Panc1 (cell line): ENCODE measurements around the gene KRTCAP2. TPM values are rescaled to one million over a fixed set of nuclear protein-coding genes. Genes with fewer than 3 reads are reported as not detected.

Source experiments
- ATAC-seq: fragments of 200-7000 bp; cut with Tn5 transposase; 2 replicates; pipeline ENCODE4 v1.9.1; 2020; ENCODE audit warnings: mild to moderate bottlenecking, moderate library complexity
- BruUV-seq: library from RNA; stranded (reverse); fragments of 400-500 nt; replicated peaks from 2 replicates; lab custom pipeline; 2021; lab: Mats Ljungman, UMichigan
- CTCF ChIA-PET: fragments of 300-600 bp; sonication (Branson Sonifier 250); formaldehyde crosslinking; loops from one replicate; lab custom pipeline; 2022; ENCODE audit warnings: antibody characterized with exemption; lab: Charles Lee
- POLR2A ChIA-PET: fragments of 300-600 bp; sonication (Branson Sonifier 250); formaldehyde crosslinking; loops from one replicate; lab custom pipeline; 2022; ENCODE audit warnings: antibody characterized with exemption; lab: Charles Lee
- DNase-seq: peaks from one replicate; pipeline ENCODE4 v3.0.0-alpha.2; 2010; ENCODE audit warnings: low read depth, low spot score
- H3K27ac ChIP-seq: 2 replicates; pipeline ENCODE4 v1.5.1; 2011; ENCODE audit warnings: mild to moderate bottlenecking, low read length, inconsistent platforms
- H3K27me3 ChIP-seq: fragments of 200-500 bp; sonication (Bioruptor generic); 2 replicates; pipeline ENCODE4 v1.6.0; 2014; ENCODE audit warnings: low read length, inconsistent platforms; ENCODE audit not compliant: control insufficient read depth, insufficient read depth
- H3K36me3 ChIP-seq: fragments of 200-500 bp; sonication (Bioruptor generic); 2 replicates; pipeline ENCODE4 v1.5.1; 2014; ENCODE audit warnings: inconsistent platforms, mild to moderate bottlenecking, low read length, moderate library complexity; ENCODE audit not compliant: control insufficient read depth, insufficient read depth
- H3K4me1 ChIP-seq: 2 replicates; pipeline ENCODE4 v1.5.1; 2011; ENCODE audit warnings: inconsistent platforms, mild to moderate bottlenecking, low read length, moderate library complexity; ENCODE audit not compliant: control insufficient read depth, insufficient read depth
- H3K4me3 ChIP-seq, 2 experiments: 2 replicates each; pipeline ENCODE4 v1.5.1; 2011 to 2012; ENCODE audit warnings: low read depth in 2 of 2, low read length in 2 of 2, mild to moderate bottlenecking in 2 of 2, inconsistent platforms in 1 of 2, moderate library complexity in 1 of 2
- H3K9me3 ChIP-seq: fragments of 200-500 bp; sonication (Bioruptor generic); 2 replicates; pipeline ENCODE4 v1.5.1; 2014; ENCODE audit warnings: low read depth, mild to moderate bottlenecking, inconsistent platforms, low read length, moderate library complexity; ENCODE audit not compliant: control insufficient read depth, insufficient read depth
- POLR2AphosphoS5 ChIP-seq: IDR thresholded peaks from 2 replicates; pipeline ENCODE4 v1.6.1; 2012; ENCODE audit warnings: mild to moderate bottlenecking, low read depth, low read length, moderate library complexity
- REST ChIP-seq, 2 experiments: IDR thresholded peaks; 2 replicates each; pipeline ENCODE4 v1.6.1; 2011 to 2012; ENCODE audit warnings: low read depth in 2 of 2, control low read depth in 1 of 2, low read length in 1 of 2, mild to moderate bottlenecking in 1 of 2, moderate library complexity in 1 of 2; ENCODE audit not compliant: insufficient read depth in 1 of 2
- SIN3A ChIP-seq: IDR thresholded peaks from 2 replicates; pipeline ENCODE4 v1.6.1; 2012; ENCODE audit warnings: low read depth, mild to moderate bottlenecking, low read length, moderate library complexity, borderline replicate concordance; ENCODE audit not compliant: insufficient read depth
- TCF7L2 ChIP-seq: IDR thresholded peaks from 2 replicates; pipeline ENCODE4 v1.6.1; 2011; ENCODE audit warnings: mild to moderate bottlenecking, low read depth, low read length, inconsistent platforms
- in situ Hi-C: cut with HindIII; loops from 2 replicates; pipeline ENCODE4 v1.10.0; 2016; ENCODE audit warnings: low sequenced_read_pairs, low pct_unique_long_range_greater_than_20kb
- intact Hi-C: fragments of 100-400 bp; cut with micrococcal nuclease; formaldehyde crosslinking; loops from one replicate; pipeline ENCODE4 v1.10.0; 2022; ENCODE audit not compliant: unreplicated experiment
- total RNA-seq: library from RNA; stranded (reverse); gene quantifications from one replicate; pipeline ENCODE4 v1.2.1, GENCODE V29; 2021; ENCODE audit not compliant: unreplicated experiment
- TF ChIP-seq, protein P1 (sequence below): fragments of 450-650 bp; IDR thresholded peaks from 2 replicates; pipeline ENCODE4 v1.5.1; 2017; ENCODE audit warnings: mild to moderate bottlenecking

Gene KRTCAP2
- total RNA-seq, 1 experiment from 2014 or later: 155 TPM

DNA sequence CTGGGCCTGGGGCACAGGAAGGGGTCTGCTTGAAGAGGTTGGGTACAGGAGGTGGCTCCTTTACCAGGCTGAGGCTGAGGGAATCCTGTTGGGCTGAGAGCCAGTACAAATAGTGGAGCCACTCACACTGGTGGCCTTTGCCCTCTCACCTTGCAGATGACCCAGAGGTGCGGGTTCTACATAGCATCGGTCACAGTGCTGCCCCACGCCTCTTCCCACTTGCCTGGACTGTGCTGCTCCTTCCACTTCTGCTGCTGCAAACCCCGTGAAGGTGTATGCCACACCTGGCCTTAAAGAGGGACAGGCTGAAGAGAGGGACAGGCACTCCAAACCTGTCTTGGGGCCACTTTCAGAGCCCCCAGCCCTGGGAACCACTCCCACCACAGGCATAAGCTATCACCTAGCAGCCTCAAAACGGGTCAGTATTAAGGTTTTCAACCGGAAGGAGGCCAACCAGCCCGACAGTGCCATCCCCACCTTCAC lies 39.3 kb downstream of the KRTCAP2 start:
- TF ChIP-seq TCF7L2 (no peak), POLR2AphosphoS5 (no peak), SIN3A (no peak), REST (IDR thresholded peaks at IDR 0.05; ENCODE audit: insufficient read depth in 1 of 2, low read depth in 2 of 2, low read length in 1 of 2) (no peak)
- TF ChIP-seq, protein P1, sequence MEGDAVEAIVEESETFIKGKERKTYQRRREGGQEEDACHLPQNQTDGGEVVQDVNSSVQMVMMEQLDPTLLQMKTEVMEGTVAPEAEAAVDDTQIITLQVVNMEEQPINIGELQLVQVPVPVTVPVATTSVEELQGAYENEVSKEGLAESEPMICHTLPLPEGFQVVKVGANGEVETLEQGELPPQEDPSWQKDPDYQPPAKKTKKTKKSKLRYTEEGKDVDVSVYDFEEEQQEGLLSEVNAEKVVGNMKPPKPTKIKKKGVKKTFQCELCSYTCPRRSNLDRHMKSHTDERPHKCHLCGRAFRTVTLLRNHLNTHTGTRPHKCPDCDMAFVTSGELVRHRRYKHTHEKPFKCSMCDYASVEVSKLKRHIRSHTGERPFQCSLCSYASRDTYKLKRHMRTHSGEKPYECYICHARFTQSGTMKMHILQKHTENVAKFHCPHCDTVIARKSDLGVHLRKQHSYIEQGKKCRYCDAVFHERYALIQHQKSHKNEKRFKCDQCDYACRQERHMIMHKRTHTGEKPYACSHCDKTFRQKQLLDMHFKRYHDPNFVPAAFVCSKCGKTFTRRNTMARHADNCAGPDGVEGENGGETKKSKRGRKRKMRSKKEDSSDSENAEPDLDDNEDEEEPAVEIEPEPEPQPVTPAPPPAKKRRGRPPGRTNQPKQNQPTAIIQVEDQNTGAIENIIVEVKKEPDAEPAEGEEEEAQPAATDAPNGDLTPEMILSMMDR: no peak
- Histone ChIP-seq H3K4me3 (no peak overlapping the region), H3K4me1 (peaks cover 51% of the 10 kb centered on the region), H3K9me3 (no peaks in the 10 kb centered on the region), H3K27ac (peak overlapping the region; percentile 93), H3K27me3 (no peaks in the 10 kb centered on the region), H3K36me3 (no peaks in the 10 kb centered on the region)
- POLR2A ChIA-PET: no interaction called here
- no peak for ATAC-seq
- intact Hi-C loops (no loop called here), in situ Hi-C loops (no loop called here)
- CTCF ChIA-PET: interaction anchor here (2.2 kb wide), 1 partner anchor 42 kb away, joined by 6 read pairs; no protein-coding TSS in a partner anchor
- BruUV-seq: no TSS peak
- no peak for DNase-seq

- H3K9me3 ChIP-seq: no peaks in the 10 kb centered on the region
- peaks cover 46% of the 10 kb centered on the region for H3K4me1 ChIP-seq
- DNase-seq (no peak), ATAC-seq (no peak)
- ChIA-PET CTCF (interaction anchor here (0.5 kb wide), 1 partner anchor 291 kb away, joined by 6 read pairs; no protein-coding TSS in a partner anchor), POLR2A (interaction anchor here (1.1 kb wide), 1 partner anchor 36 kb away, joined by 3 read pairs; no protein-coding TSS in a partner anchor)
- in situ Hi-C loops: no loop called here
- no peaks in the 10 kb centered on the region for H3K27me3 ChIP-seq
- TF ChIP-seq POLR2AphosphoS5: no peak
- no peak for TF ChIP-seq TCF7L2
- H3K36me3 ChIP-seq: peaks cover 3% of the 10 kb centered on the region; the same call in 1 of the 2 replicates
- intact Hi-C loops: no loop called here
- H3K27ac ChIP-seq: no peak overlapping the region
- BruUV-seq: no TSS peak
- no peak overlapping the region for H3K4me3 ChIP-seq
These were observed 41.2 kb downstream of the KRTCAP2 start for GRCh38 chr1:155131856-155132255.

GRCh38 chr1:155131285-155131684 lies 41.8 kb downstream of the KRTCAP2 start:
- ATAC-seq (no peak), DNase-seq (no peak)
- Histone ChIP-seq H3K27ac (no peak overlapping the region), H3K36me3 (peaks cover 3% of the 10 kb centered on the region; the same call in 1 of the 2 replicates), H3K4me1 (peaks cover 49% of the 10 kb centered on the region), H3K4me3 (no peak overlapping the region), H3K27me3 (no peaks in the 10 kb centered on the region), H3K9me3 (no peaks in the 10 kb centered on the region)
- in situ Hi-C loops: no loop called here
- ChIA-PET CTCF (interaction anchor here (0.5 kb wide), 1 partner anchor 291 kb away, joined by 6 read pairs; no protein-coding TSS in a partner anchor), POLR2A (interaction anchor here (1.1 kb wide), 1 partner anchor 36 kb away, joined by 3 read pairs; no protein-coding TSS in a partner anchor)
- no peak for TF ChIP-seq SIN3A
- TF ChIP-seq REST (IDR thresholded peaks at IDR 0.05; ENCODE audit: insufficient read depth in 1 of 2, low read depth in 2 of 2, low read length in 1 of 2): no peak
- TF ChIP-seq TCF7L2: no peak
- TF ChIP-seq, protein P1: no peak
- no peak for TF ChIP-seq POLR2AphosphoS5
- no TSS peak for BruUV-seq
- intact Hi-C loops: no loop called here
